Measurements from ENCODE around the gene DCAF15. TPM values are rescaled to one million over a fixed set of nuclear protein-coding genes. Genes with fewer than 3 reads are reported as not detected.

The DCAF15 gene
- total and polyA plus RNA-seq, 2 donors (not counting 3 experiments of a cell fraction or from before 2014, with no cell fraction given): 41.9 to 42.4 TPM

GRCh38 chr19:13979686-13980085 lies 27.4 kb downstream of the DCAF15 start:
- H3K4me1 ChIP-seq (ENCODE audit: control insufficient read depth, extremely low read depth, insufficient read depth, low read length): peaks cover 9% of the 10 kb centered on the region
- intact Hi-C loops (cut with micrococcal nuclease): no loop called here
- H3K79me2 ChIP-seq (ENCODE audit: control insufficient read depth, insufficient read depth, low read length): no peaks in the 10 kb centered on the region
- DNase-seq (ENCODE audit: low read depth, low spot score) (no peak), FAIRE-seq (no peak)
- H4K20me1 ChIP-seq (replicated peaks; ENCODE audit: control insufficient read depth, extremely low read depth, insufficient read depth, low read length): no peaks in the 10 kb centered on the region
- no peak overlapping the region for H3K4me2 ChIP-seq (ENCODE audit: insufficient read depth, low read length)
- H3K27me3 ChIP-seq (ENCODE audit: control insufficient read depth in 2 of 2, insufficient read depth in 2 of 2, low read length in 2 of 2): no peaks in the 10 kb centered on the region
- no peak overlapping the region for H3K9ac ChIP-seq (replicated peaks; ENCODE audit: extremely low read depth, insufficient read depth, low read length)
- H3K27ac ChIP-seq (ENCODE audit: insufficient read depth, low read depth, low read length): no peak overlapping the region
- no peak overlapping the region for H3K4me3 ChIP-seq (replicated peaks in 1 of 3; ENCODE audit: insufficient read depth in 1 of 3, low read depth in 1 of 3, low read length in 3 of 3)
- TF ChIP-seq EZH2 (IDR thresholded peaks at IDR 0.05; ENCODE audit: borderline replicate concordance, low read depth, low read length, severe bottlenecking) (no peak), CTCF (IDR thresholded peaks at IDR 0.05; ENCODE audit: extremely low read depth in 1 of 2, insufficient read depth in 1 of 2, low read depth in 1 of 2, low read length in 2 of 2) (no peak), FOS (IDR thresholded peaks at IDR 0.05; ENCODE audit: borderline replicate concordance, insufficient read depth, low read length) (no peak), GATA2 (IDR thresholded peaks at IDR 0.05; ENCODE audit: insufficient read depth, insufficient read length, low read depth, low read length) (no peak), MAX (IDR thresholded peaks at IDR 0.05; ENCODE audit: insufficient read depth, insufficient read length) (no peak), POLR2A (IDR thresholded peaks at IDR 0.05; ENCODE audit: low read depth, low read length) (no peak), POLR2AphosphoS5 (IDR thresholded peaks at IDR 0.05; ENCODE audit: insufficient read depth, low read depth, low read length) (no peak), JUN (IDR thresholded peaks at IDR 0.05; ENCODE audit: borderline replicate concordance, insufficient read depth, insufficient read length, low read depth) (no peak), MYC (IDR thresholded peaks at IDR 0.05; ENCODE audit: low read depth, low read length) (no peak)
- dilution Hi-C loops (cut with MboI; ENCODE audit: extremely low pct_ligation_motif_present, low sequenced_read_pairs): no loop called here
- H3K36me3 ChIP-seq (ENCODE audit: control insufficient read depth in 2 of 2, extremely low read depth in 1 of 2, insufficient read depth in 2 of 2, low read length in 2 of 2): peaks cover 0 to 2% of the 10 kb centered on the region in 2 experiments
- H3K9me1 ChIP-seq (replicated peaks; ENCODE audit: control insufficient read depth, extremely low read depth, insufficient read depth, low read length): no peaks in the 10 kb centered on the region
- H2AFZ ChIP-seq (ENCODE audit: low read depth, low read length): no peak overlapping the region
- CTCF ChIA-PET: interaction anchor here (1.0 to 2.5 kb wide), 4 partner anchors 14 to 69 kb away, joined by 3 to 13 read pairs (median 4); partner anchors contain the start of gene IL27RA
- POLR2A ChIA-PET: no interaction called here
- H3K9me3 ChIP-seq (replicated peaks; ENCODE audit: control insufficient read depth, insufficient read depth, low read length): no peaks in the 10 kb centered on the region
- BruUV-seq (replicated peaks): no TSS peak
